Natural killer cell (primary cell): Measurements from ENCODE around the gene MEX3B. TPM values are rescaled to one million over a fixed set of nuclear protein-coding genes. Genes with fewer than 3 reads are reported as not detected.

Source experiments
- ATAC-seq, 3 donors: fragments of 150-1000 bp in 2 of 3; fragments of 200-7000 bp in 1 of 3; cut with Tn5 transposase; 1 replicate in 1 of 3; 2 replicates in 2 of 3; pipeline ENCODE4 v1.10.0; 2021; ENCODE audit warnings: mild to moderate bottlenecking in 2 of 3, moderate library complexity in 2 of 3
- DNase-seq, 2 donors: peaks; one replicate each; pipeline versions ENCODE4 v3.0.0 to v3.0.0-alpha.2; 2013 to 2021; ENCODE audit warnings: mixed read lengths in 1 of 2
- H3K27ac ChIP-seq: one replicate; pipeline ENCODE4 v1.5.1; 2013; ENCODE audit warnings: mild to moderate bottlenecking, low read length
- H3K27me3 ChIP-seq: one replicate; pipeline ENCODE4 v1.6.1; 2013; ENCODE audit warnings: low read length; ENCODE audit not compliant: control insufficient read depth, insufficient read depth
- H3K36me3 ChIP-seq: one replicate; pipeline ENCODE4 v1.6.1; 2013; ENCODE audit warnings: low read length; ENCODE audit not compliant: control insufficient read depth, insufficient read depth
- H3K4me1 ChIP-seq: one replicate; pipeline ENCODE4 v1.6.1; 2013; ENCODE audit warnings: low read length; ENCODE audit not compliant: control insufficient read depth, insufficient read depth
- H3K4me3 ChIP-seq: one replicate; pipeline ENCODE4 v1.5.1; 2013; ENCODE audit warnings: low read length
- H3K9me3 ChIP-seq: one replicate; pipeline ENCODE4 v1.6.1; 2013; ENCODE audit warnings: low read length; ENCODE audit not compliant: control insufficient read depth, insufficient read depth
- H3K27ac Mint-ChIP-seq, 2 donors: one replicate each; pipeline ENCODE4 v1.8.0; 2022; ENCODE audit warnings: mild to moderate bottlenecking in 2 of 2, mixed read lengths in 2 of 2, moderate library complexity in 1 of 2
- H3K27me3 Mint-ChIP-seq, 2 donors: one replicate each; pipeline ENCODE4 v1.8.0; 2022; ENCODE audit warnings: low read depth in 2 of 2, mixed read lengths in 2 of 2
- H3K36me3 Mint-ChIP-seq: one replicate; pipeline ENCODE4 v1.8.0; 2022; ENCODE audit warnings: mixed read lengths
- H3K4me1 Mint-ChIP-seq, 2 donors: one replicate each; pipeline ENCODE4 v1.8.0; 2022; ENCODE audit warnings: mixed read lengths in 2 of 2
- H3K4me3 Mint-ChIP-seq: one replicate; pipeline ENCODE4 v1.8.0; 2022; ENCODE audit warnings: mild to moderate bottlenecking, moderate library complexity, mixed read lengths
- H3K9me3 Mint-ChIP-seq, 2 donors: one replicate each; pipeline ENCODE4 v1.8.0; 2022; ENCODE audit warnings: mixed read lengths in 2 of 2
- CTCF ChIP-seq: fragments of 200-600 bp; IDR thresholded peaks from one replicate; pipeline ENCODE4 v1.8.0; 2022; ENCODE audit warnings: antibody characterized with exemption
- WGBS: methylation state at CpG from one replicate; pipeline ENCODE4 v1.1.7; 2013; ENCODE audit warnings: missing lambda C conversion rate; ENCODE audit not compliant: insufficient coverage; 5-methylcytosine and 5-hydroxymethylcytosine counted together
- intact Hi-C: fragments of 100-400 bp; cut with micrococcal nuclease; formaldehyde crosslinking; loops from one replicate; pipeline ENCODE4 v1.14.2; 2022
- total RNA-seq, 4 donors: library from RNA; stranded (reverse); fragments of 120-200 nt in 1 of 4; gene quantifications; one replicate each; pipeline versions ENCODE4 v1.2.3 to v1.2.4, GENCODE V29; 2013 to 2022

MEX3B gene
- total RNA-seq, 3 donors from 2014 or later (not counting 1 experiment from before 2014, with no cell fraction given): 1.4 to 2.4 (median 1.7) TPM

DNA sequence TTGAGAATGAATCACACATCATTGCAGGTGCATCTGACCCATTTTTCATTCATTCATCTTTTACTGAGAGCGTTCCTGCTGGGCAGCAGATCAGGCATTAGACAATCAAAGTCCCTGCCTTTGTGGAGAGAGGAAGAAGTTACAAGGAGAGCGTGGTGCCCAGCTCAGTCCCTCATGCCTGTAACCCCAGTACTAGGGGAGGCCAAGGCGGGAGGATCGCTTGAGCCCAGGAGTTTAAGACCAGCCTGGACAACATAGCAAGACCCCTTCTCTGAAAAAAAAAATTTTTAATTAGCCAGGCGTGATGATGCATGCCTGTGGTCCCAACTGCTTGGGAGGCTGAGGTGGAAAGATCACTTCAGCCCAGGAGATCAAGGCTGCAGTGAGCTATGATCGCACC lies 35.0 kb upstream of the MEX3B start:
- Histone ChIP-seq H3K4me3 (no peak overlapping the region), H3K4me1 (peaks cover 3% of the 10 kb centered on the region), H3K27me3 (no peaks in the 10 kb centered on the region), H3K9me3 (no peaks in the 10 kb centered on the region), H3K27ac (no peak overlapping the region), H3K36me3 (no peaks in the 10 kb centered on the region)
- peaks cover 2 to 15% of the 10 kb centered on the region in 2 donors for H3K27me3 Mint-ChIP-seq
- intact Hi-C loops: no loop called here
- H3K9me3 Mint-ChIP-seq: no peaks in the 10 kb centered on the region
- no peak overlapping the region for H3K27ac Mint-ChIP-seq
- ATAC-seq (no peak), DNase-seq (no peak)
- H3K4me3 Mint-ChIP-seq: no peak overlapping the region
- H3K36me3 Mint-ChIP-seq: no peaks in the 10 kb centered on the region
- 96% methylated on average over 6 of the region's 6 CpGs for WGBS
- H3K4me1 Mint-ChIP-seq: no peaks in the 10 kb centered on the region
- TF ChIP-seq CTCF: no peak

DNA sequence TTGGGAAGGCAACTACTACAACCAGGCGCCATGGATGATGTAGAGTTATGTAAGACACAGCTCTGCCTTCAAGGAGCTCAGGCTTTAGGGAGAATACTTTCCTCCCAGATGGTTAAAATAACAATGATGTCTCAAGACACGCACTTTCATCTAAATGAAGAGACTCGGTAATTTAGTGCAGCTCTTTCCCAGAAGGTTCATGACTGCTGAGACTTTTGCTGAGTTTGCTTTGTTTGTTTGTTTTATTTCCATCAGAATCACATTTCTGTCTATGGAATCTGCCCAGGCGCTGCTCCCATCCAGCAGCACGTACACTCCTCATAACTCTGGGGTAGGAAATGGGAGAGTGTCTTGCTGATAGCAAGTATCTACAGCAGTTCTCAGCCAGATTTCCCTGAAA lies 33.9 kb upstream of the MEX3B start:
- no peak for TF ChIP-seq CTCF
- Histone ChIP-seq H3K27me3 (no peaks in the 10 kb centered on the region), H3K4me3 (no peak overlapping the region), H3K27ac (no peak overlapping the region), H3K36me3 (no peaks in the 10 kb centered on the region), H3K4me1 (peaks cover 3% of the 10 kb centered on the region), H3K9me3 (no peaks in the 10 kb centered on the region)
- H3K36me3 Mint-ChIP-seq: no peaks in the 10 kb centered on the region
- no peaks in the 10 kb centered on the region for H3K9me3 Mint-ChIP-seq
- no peak overlapping the region for H3K27ac Mint-ChIP-seq
- no peak for DNase-seq
- intact Hi-C loops: no loop called here
- H3K27me3 Mint-ChIP-seq: peaks cover 2 to 15% of the 10 kb centered on the region in 2 donors
- WGBS: 86% methylated on average over 5 of the region's 5 CpGs
- H3K4me3 Mint-ChIP-seq: no peak overlapping the region
- H3K4me1 Mint-ChIP-seq: no peaks in the 10 kb centered on the region
- ATAC-seq: no peak

DNA sequence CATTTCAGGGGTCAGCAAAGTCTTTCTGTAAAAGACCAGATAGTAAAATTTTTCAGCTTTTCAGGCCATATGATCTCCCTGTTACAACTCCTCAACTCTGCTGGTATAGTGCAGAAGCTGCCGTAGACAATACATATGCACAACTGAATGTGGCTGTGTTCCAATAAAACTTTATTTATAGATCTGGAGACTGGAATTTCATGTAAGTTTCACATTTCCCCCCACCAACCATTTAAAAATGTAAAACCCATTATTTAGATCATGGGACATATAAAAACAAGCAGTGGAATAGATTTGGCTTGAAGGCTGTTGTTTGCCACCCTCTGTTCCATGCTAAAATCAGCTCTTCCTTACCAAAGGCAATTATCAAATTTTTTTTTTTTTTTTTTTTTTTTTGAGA lies 28.8 kb upstream of the MEX3B start:
- H3K9me3 Mint-ChIP-seq: no peaks in the 10 kb centered on the region
- no peak for ATAC-seq
- WGBS: no CpG with 5 or more reads among the region's 1 CpG

More for the DNA sequence above, 28.8 kb upstream of the MEX3B start:
- no peaks in the 10 kb centered on the region for H3K9me3 ChIP-seq
- peaks cover 5 to 15% of the 10 kb centered on the region in 2 donors for H3K27me3 Mint-ChIP-seq
- no peaks in the 10 kb centered on the region for H3K4me1 Mint-ChIP-seq
- H3K4me1 ChIP-seq: no peaks in the 10 kb centered on the region
- no peak for TF ChIP-seq CTCF
- H3K4me3 ChIP-seq: no peak overlapping the region
- H3K36me3 Mint-ChIP-seq: no peaks in the 10 kb centered on the region
- no peak overlapping the region for H3K4me3 Mint-ChIP-seq
- no peaks in the 10 kb centered on the region for H3K36me3 ChIP-seq
- no peaks in the 10 kb centered on the region for H3K27me3 ChIP-seq
- intact Hi-C loops: no loop called here
- no peak for DNase-seq
- H3K27ac ChIP-seq: no peak overlapping the region
- no peak overlapping the region for H3K27ac Mint-ChIP-seq
